Prostate gland (tissue), 2 donors: ENCODE data around the gene FADS2. TPM values are rescaled to one million over a fixed set of nuclear protein-coding genes. Genes with fewer than 3 reads are reported as not detected.

Experiments
- DNase-seq: peaks from one replicate; pipeline ENCODE4 v3.0.0-alpha.2; 2019; ENCODE audit warnings: low spot score
- H3K27ac ChIP-seq, 2 donors: fragments of 200-600 bp; sonication (generic); 2 replicates each; pipeline ENCODE4 v1.5.1; 2017 to 2019
- H3K27me3 ChIP-seq: fragments of 200-600 bp; sonication (generic); replicated peaks from 2 replicates; pipeline ENCODE4 v1.5.1; 2019; ENCODE audit not compliant: insufficient read depth
- H3K36me3 ChIP-seq, 2 donors: fragments of 200-600 bp; sonication (generic); 1 replicate in 1 of 2; 2 replicates in 1 of 2; pipeline versions ENCODE4 v1.5.1 to v1.8.1; 2017 to 2019
- H3K4me1 ChIP-seq: fragments of 200-600 bp; sonication (generic); replicated peaks from 2 replicates; pipeline ENCODE4 v1.5.1; 2019
- H3K4me3 ChIP-seq, 2 donors: fragments of 200-600 bp; sonication (generic); 2 replicates each; pipeline ENCODE4 v1.5.1; 2017 to 2019
- H3K9me3 ChIP-seq: fragments of 200-600 bp; sonication (generic); 2 replicates; pipeline ENCODE4 v1.5.1; 2017
- CTCF ChIP-seq, 4 experiments: fragments of 200-600 bp in 2 of 4; fragments of 450-650 bp in 2 of 4; sonication (generic) in 2 of 4; IDR thresholded peaks; 1 replicate in 3 of 4; 2 replicates in 1 of 4; pipeline ENCODE4 v1.5.1; 2016 to 2019; ENCODE audit warnings: antibody characterized with exemption in 4 of 4, mild to moderate bottlenecking in 2 of 4, moderate library complexity in 2 of 4
- POLR2A ChIP-seq: fragments of 450-650 bp; IDR thresholded peaks from one replicate; pipeline ENCODE4 v1.6.1; 2016; ENCODE audit warnings: antibody characterized with exemption, mild to moderate bottlenecking
- POLR2AphosphoS5 ChIP-seq: sonication (generic); formaldehyde crosslinking; IDR thresholded peaks from one replicate; pipeline ENCODE4 v1.6.1; 2017; ENCODE audit warnings: antibody characterized with exemption
- WGBS: methylation state at CpG from one replicate; pipeline ENCODE4 v1.1.5; 2018; 5-methylcytosine and 5-hydroxymethylcytosine counted together
- intact Hi-C: fragments of 100-400 bp; cut with DNase I; formaldehyde crosslinking; loops from one replicate; pipeline ENCODE4 v1.14.2; 2022
- total RNA-seq, 2 donors: library from RNA; depleted of rRNA; stranded (reverse); fragments of >200 nt; gene quantifications; one replicate each; pipeline ENCODE4 v1.1.0, GENCODE V29; 2016

FADS2 gene
- total RNA-seq, 2 donors from 2014 or later: 67.5 to 213 TPM

- intact Hi-C loops: no loop called here
- H3K9me3 ChIP-seq: no peaks in the 10 kb centered on the region
- H3K27ac ChIP-seq: no peak overlapping the region
- no peaks in the 10 kb centered on the region for H3K4me1 ChIP-seq
- WGBS: 95% methylated on average over 2 of the region's 2 CpGs
- TF ChIP-seq POLR2AphosphoS5 (no peak), POLR2A (no peak)
- no peaks in the 10 kb centered on the region for H3K27me3 ChIP-seq
- DNase-seq: no peak
- no peak overlapping the region for H3K4me3 ChIP-seq
- peaks cover 0 to 2% of the 10 kb centered on the region in 2 donors for H3K36me3 ChIP-seq
These were observed 11.6 kb downstream of the FADS2 start for GRCh38 chr11:61839742-61840141.

GRCh38 chr11:61840371-61840770 is 12.3 kb downstream of the FADS2 start:
- intact Hi-C loops: no loop called here
- Histone ChIP-seq H3K27ac (no peak overlapping the region), H3K4me1 (no peaks in the 10 kb centered on the region), H3K9me3 (no peaks in the 10 kb centered on the region), H3K27me3 (no peaks in the 10 kb centered on the region), H3K36me3 (peaks cover 0 to 2% of the 10 kb centered on the region in 2 donors), H3K4me3 (no peak overlapping the region)
- 85% methylated on average over 7 of the region's 7 CpGs for WGBS
- DNase-seq: no peak
- TF ChIP-seq POLR2A (no peak), CTCF (IDR thresholded peaks at IDR 0.05) (no peak), POLR2AphosphoS5 (no peak)

- intact Hi-C loops: no loop called here
- H3K27me3 ChIP-seq: no peaks in the 10 kb centered on the region
- 88% methylated on average over 12 of the region's 12 CpGs for WGBS
- H3K4me1 ChIP-seq: no peaks in the 10 kb centered on the region
- H3K9me3 ChIP-seq: no peaks in the 10 kb centered on the region
- DNase-seq: no peak
- H3K36me3 ChIP-seq: peaks cover 0 to 2% of the 10 kb centered on the region in 2 donors
- H3K27ac ChIP-seq: no peak overlapping the region
- no peak overlapping the region for H3K4me3 ChIP-seq
- TF ChIP-seq POLR2AphosphoS5 (no peak), POLR2A (no peak), CTCF (IDR thresholded peaks at IDR 0.05) (no peak)
These were observed 13.8 kb downstream of the FADS2 start for GRCh38 chr11:61841636-61842527.

GRCh38 chr11:61842528-61842820 is 14.4 kb downstream of the FADS2 start:
- no peaks in the 10 kb centered on the region for H3K27me3 ChIP-seq
- no peaks in the 10 kb centered on the region for H3K9me3 ChIP-seq
- H3K27ac ChIP-seq: no peak overlapping the region
- 96% methylated on average over 7 of the region's 7 CpGs for WGBS
- H3K36me3 ChIP-seq: peaks cover 0 to 2% of the 10 kb centered on the region in 2 donors
- no peak for DNase-seq
- H3K4me3 ChIP-seq: no peak overlapping the region
- intact Hi-C loops: no loop called here
- TF ChIP-seq CTCF (IDR thresholded peaks at IDR 0.05) (no peak), POLR2AphosphoS5 (no peak), POLR2A (no peak)
- H3K4me1 ChIP-seq: no peaks in the 10 kb centered on the region

- DNase-seq: no peak
- no peak overlapping the region for H3K27ac ChIP-seq
- no peaks in the 10 kb centered on the region for H3K9me3 ChIP-seq
- TF ChIP-seq CTCF (IDR thresholded peaks at IDR 0.05) (no peak), POLR2AphosphoS5 (no peak), POLR2A (no peak)
- 80% methylated on average over 16 of the region's 16 CpGs for WGBS
- intact Hi-C loops: no loop called here
- no peaks in the 10 kb centered on the region for H3K4me1 ChIP-seq
- peaks cover 0 to 9% of the 10 kb centered on the region in 2 donors for H3K36me3 ChIP-seq
- no peaks in the 10 kb centered on the region for H3K27me3 ChIP-seq
- no peak overlapping the region for H3K4me3 ChIP-seq
These were observed 16.9 kb downstream of the FADS2 start for GRCh38 chr11:61844909-61845565.
